PFSK-1 (cell line): ENCODE measurements around the gene FBXL13.

Experiments used
- FOXP2 ChIP-seq: optimal IDR thresholded peaks from 2 replicates; pipeline ENCODE3; 2011; ENCODE audit warnings: borderline replicate concordance, control low read depth, inconsistent platforms; ENCODE audit not compliant: insufficient read depth; ENCODE audit errors: extremely low read length, extremely low read depth
- POLR2AphosphoS5 ChIP-seq: IDR thresholded peaks from 2 replicates; pipeline ENCODE4 v1.6.1; 2012; ENCODE audit warnings: low read depth, mild to moderate bottlenecking, control low read depth, low read length, moderate library complexity
- REST ChIP-seq, 2 experiments: IDR thresholded peaks; 2 replicates each; pipeline versions ENCODE4 v1.6.1 to v1.8.0; 2011 to 2012; ENCODE audit warnings: low read depth in 2 of 2, low read length in 2 of 2, control low read depth in 1 of 2, inconsistent platforms in 1 of 2, mild to moderate bottlenecking in 1 of 2, moderate library complexity in 1 of 2; ENCODE audit not compliant: insufficient read depth in 1 of 2
- TAF1 ChIP-seq: IDR thresholded peaks from 2 replicates; pipeline ENCODE4 v1.6.1; 2012; ENCODE audit warnings: low read length, control low read depth, borderline replicate concordance; ENCODE audit not compliant: insufficient read depth

- TF ChIP-seq REST (IDR thresholded peaks at IDR 0.05; ENCODE audit: insufficient read depth in 1 of 2, low read depth in 2 of 2, low read length in 2 of 2) (no peak), POLR2AphosphoS5 (no peak), TAF1 (no peak), FOXP2 (no peak)
These were observed 238.2 kb downstream of the FBXL13 start for GRCh38 chr7:102836191-102836919.
